Colonic mucosa (tissue), 4 donors: ENCODE results near the gene IDH3B. TPM values are rescaled to one million over a fixed set of nuclear protein-coding genes. Genes with fewer than 3 reads are reported as not detected.

ENCODE experiments used
- DNase-seq: peaks from one replicate; pipeline ENCODE4 v3.0.0-alpha.2; 2020
- H3K27ac ChIP-seq: fragments of 200-600 bp; one replicate; pipeline ENCODE4 v1.8.0; 2021
- H3K27me3 ChIP-seq: fragments of 200-600 bp; one replicate; pipeline ENCODE4 v1.8.0; 2021
- H3K36me3 ChIP-seq: fragments of 200-600 bp; one replicate; pipeline ENCODE4 v1.8.0; 2021
- H3K4me1 ChIP-seq: fragments of 200-600 bp; one replicate; pipeline ENCODE4 v1.8.0; 2021; ENCODE audit warnings: mild to moderate bottlenecking
- H3K4me3 ChIP-seq: fragments of 200-600 bp; one replicate; pipeline ENCODE4 v1.8.0; 2021
- H3K9ac ChIP-seq, 2 donors: one replicate each; pipeline ENCODE4 v1.7.0; 2013; ENCODE audit warnings: control low read depth in 2 of 2, low read depth in 2 of 2, low read length in 2 of 2
- H3K9me3 ChIP-seq: fragments of 200-600 bp; one replicate; pipeline ENCODE4 v1.8.0; 2021
- intact Hi-C: fragments of 100-400 bp; cut with DNase I; formaldehyde crosslinking; loops from one replicate; pipeline ENCODE4 v1.14.1; 2022
- total RNA-seq, 2 donors: library from RNA; stranded (reverse); fragmentation: NEBNext Ultra II Directional in 1 of 2; extraction: Animal tissue kit (Norgen Biotek cat#: 25700) in 1 of 2; gene quantifications; one replicate each; pipeline ENCODE4 v1.2.1, GENCODE V29; 2021
- TF ChIP-seq, protein P1 (sequence below): fragments of 200-600 bp; IDR thresholded peaks from one replicate; pipeline ENCODE4 v1.8.0; 2022; ENCODE audit warnings: antibody characterized with exemption, mild to moderate bottlenecking
- donor health status: healthy.
- donor health status: DM: no; HTN: no; CAD: no.
- donor health status: DM: no; HTN: no; CAD: no.

Gene IDH3B
- total RNA-seq, 2 donors from 2014 or later = 117 to 140 TPM

DNA sequence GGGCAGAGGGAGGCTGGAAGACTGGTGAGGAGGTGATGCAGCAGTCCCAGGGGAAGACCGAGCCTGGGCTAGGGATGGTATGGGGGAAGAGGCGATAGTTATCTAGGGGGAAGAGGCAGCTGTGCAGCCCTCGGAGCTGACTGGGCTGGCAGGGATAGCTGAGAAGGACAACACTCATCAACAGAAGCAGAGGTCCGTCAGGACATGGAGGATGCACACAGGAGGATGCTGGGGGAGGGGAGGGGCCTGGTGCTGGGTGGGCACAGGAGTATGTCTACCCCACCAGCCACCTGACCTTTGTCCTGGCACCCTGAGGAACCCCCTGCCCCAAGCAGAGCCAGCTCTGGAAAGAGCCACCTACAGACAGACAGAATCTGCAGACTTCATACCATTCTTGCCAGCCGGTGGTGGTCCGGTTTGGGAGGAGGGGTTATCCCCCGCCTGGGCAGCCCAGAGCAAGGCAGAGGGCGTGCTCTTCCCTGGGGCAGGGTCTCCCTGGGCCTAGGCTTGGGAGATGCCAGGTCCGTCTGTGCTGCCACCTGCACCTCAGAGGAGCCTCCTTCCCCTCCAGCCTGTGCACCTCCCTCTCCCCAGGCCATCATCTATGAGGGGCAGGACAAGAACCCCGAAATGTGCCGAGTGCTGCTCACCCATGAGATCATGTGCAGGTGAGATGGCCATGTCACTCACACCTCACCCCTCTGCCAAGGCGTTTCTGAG, 43.5 kb upstream of the IDH3B start:
- H3K4me3 ChIP-seq = no peak overlapping the region
- H3K36me3 ChIP-seq = no peaks in the 10 kb centered on the region
- no peak overlapping the region for H3K9ac ChIP-seq
- H3K27me3 ChIP-seq = no peaks in the 10 kb centered on the region
- no peak for DNase-seq
- intact Hi-C loops = no loop called here
- TF ChIP-seq, protein P1, sequence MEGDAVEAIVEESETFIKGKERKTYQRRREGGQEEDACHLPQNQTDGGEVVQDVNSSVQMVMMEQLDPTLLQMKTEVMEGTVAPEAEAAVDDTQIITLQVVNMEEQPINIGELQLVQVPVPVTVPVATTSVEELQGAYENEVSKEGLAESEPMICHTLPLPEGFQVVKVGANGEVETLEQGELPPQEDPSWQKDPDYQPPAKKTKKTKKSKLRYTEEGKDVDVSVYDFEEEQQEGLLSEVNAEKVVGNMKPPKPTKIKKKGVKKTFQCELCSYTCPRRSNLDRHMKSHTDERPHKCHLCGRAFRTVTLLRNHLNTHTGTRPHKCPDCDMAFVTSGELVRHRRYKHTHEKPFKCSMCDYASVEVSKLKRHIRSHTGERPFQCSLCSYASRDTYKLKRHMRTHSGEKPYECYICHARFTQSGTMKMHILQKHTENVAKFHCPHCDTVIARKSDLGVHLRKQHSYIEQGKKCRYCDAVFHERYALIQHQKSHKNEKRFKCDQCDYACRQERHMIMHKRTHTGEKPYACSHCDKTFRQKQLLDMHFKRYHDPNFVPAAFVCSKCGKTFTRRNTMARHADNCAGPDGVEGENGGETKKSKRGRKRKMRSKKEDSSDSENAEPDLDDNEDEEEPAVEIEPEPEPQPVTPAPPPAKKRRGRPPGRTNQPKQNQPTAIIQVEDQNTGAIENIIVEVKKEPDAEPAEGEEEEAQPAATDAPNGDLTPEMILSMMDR = no peak
- no peak overlapping the region for H3K27ac ChIP-seq
- H3K9me3 ChIP-seq = no peaks in the 10 kb centered on the region
- no peaks in the 10 kb centered on the region for H3K4me1 ChIP-seq

DNA sequence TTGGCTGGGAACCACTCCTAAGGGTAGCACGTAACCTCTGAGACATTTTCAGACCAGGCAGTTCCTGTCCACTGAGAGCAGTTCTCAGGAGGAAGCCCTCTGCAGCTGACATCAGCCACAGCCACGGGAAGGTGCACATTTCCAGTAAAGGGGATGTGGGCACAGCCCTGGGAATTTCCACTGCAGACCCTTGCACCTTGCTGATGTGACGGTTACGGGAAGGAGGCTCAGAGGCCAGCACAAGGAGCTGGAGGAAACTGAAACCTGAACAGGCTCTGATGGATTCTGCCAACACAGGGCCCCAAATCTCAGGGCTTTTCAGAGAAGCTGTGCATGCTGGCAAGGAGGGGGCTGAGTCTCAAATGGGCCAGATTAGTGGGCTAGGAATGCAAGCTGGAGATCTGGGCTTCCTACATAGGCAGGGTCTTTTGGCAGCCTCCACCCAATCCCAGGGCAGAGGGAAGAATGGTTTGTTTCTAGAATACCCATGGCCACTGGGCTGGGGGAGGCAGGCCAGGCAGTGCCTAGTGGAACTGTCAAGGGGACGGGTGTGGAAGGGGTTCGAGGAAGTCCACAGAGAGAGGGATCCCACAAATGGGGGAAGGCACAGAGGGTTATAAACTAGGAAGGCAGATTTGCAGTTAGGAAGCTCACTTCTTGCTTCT, 42.8 kb upstream of the IDH3B start:
- H3K36me3 ChIP-seq = no peaks in the 10 kb centered on the region
- intact Hi-C loops = no loop called here
- DNase-seq = no peak

DNA sequence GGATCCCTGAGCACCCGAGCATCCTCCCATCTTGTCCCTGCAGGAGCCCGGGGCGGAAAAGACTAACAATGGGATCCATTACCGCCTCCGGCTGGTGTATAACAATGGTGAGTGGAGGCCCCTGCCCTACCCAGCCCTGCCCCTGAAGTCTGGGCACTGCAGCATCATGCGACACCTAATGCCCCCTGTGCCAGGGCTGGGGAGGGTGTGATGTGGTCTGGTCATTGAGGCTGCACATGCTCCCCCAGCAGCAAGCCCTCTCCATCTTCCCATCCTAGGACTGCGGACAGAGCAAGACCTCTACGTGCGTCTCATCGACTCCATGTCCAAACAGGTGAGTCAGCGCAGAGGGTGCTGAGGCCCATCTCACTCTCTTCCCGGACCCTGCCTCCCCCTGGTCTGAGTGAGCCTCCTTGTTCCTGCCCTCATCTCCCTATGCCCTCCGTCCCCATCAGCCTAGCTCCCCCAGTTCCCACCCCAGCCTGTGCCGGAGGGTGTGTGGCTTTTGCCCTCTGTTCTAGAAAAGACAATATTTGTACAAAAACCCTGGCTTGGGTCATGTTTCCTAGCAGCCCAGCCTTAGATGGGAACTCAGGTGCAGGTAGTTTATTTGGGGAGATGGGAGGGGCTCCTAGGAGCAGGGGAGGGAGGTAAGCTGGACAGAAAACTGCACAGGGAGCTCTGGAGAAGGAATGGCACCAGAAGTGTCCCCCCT, 42.1 kb upstream of the IDH3B start:
- Histone ChIP-seq H3K9me3 (no peaks in the 10 kb centered on the region), H3K27ac (no peak overlapping the region), H3K27me3 (no peaks in the 10 kb centered on the region), H3K36me3 (no peaks in the 10 kb centered on the region), H3K4me1 (no peaks in the 10 kb centered on the region), H3K9ac (no peak overlapping the region), H3K4me3 (no peak overlapping the region)
- no peak for DNase-seq
- TF ChIP-seq, protein P1 = no peak
- intact Hi-C loops = no loop called here

More for the DNA sequence above, 42.8 kb upstream of the IDH3B start:
- H3K4me1 ChIP-seq = no peaks in the 10 kb centered on the region
- no peak overlapping the region for H3K27ac ChIP-seq
- no peaks in the 10 kb centered on the region for H3K9me3 ChIP-seq
- H3K4me3 ChIP-seq = no peak overlapping the region
- no peaks in the 10 kb centered on the region for H3K27me3 ChIP-seq
- TF ChIP-seq, protein P1 = no peak
- no peak overlapping the region for H3K9ac ChIP-seq

DNA sequence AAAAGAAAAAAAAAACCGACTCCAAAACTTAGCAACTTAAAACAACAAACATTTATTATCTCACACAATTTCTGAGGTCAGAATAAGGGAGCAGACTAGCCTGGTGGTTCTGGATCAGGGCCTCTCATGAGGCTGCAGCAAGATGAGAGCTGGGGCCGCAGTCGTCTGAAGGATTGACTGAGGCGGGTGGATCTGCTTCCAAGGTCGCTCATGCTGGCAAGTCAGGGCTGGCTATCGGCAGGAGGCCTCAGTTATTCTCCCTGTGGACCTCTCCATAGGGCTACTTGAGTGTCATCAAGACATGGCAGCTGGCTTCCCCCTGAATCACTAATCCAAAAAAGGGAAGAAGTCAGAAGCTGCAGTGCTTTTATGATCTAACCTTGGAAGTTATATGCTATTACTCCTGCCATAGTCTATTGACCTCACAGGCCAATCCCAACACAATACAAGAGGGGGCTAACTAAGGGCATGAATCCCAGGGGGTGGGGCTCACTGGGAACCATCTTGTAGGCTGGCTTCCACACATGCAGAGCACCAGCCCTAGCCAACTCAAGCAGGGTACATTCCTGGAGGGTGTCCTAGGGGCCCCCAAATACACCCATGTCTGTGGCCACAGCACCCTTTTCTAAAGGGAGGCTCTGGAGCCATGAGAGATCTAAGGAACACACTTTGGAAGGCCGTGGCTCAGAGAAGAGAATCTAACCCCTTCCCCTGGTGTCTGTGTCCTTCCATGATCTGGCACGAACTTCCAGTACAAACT, 39.9 kb upstream of the IDH3B start:
- no peak for DNase-seq
- TF ChIP-seq, protein P1 = no peak

DNA sequence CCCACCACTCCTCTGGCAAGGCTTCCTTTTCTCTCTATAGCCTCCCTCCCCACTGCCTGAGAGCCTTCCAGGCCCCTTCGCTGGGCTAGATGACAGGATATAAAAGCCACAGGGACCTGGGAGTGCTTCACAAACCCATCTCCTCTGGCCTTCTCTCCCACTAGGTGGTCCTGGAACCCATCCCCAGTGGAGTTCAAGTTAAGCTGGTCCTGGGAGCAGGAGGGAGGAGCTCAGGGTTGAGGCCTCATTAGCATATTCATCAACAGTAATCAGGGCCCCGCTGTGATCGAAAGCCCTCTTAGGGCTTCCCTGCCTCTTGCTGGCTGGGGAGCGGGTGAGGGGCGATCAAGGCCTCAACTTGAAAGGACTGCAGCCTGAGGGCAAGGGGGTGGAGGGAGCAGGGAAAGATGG, 37.7 kb upstream of the IDH3B start:
- no peaks in the 10 kb centered on the region for H3K27me3 ChIP-seq
- no peak overlapping the region for H3K4me3 ChIP-seq
- H3K9me3 ChIP-seq = no peaks in the 10 kb centered on the region
- H3K4me1 ChIP-seq = no peaks in the 10 kb centered on the region
- TF ChIP-seq, protein P1 = no peak
- DNase-seq = no peak
- no peak overlapping the region for H3K9ac ChIP-seq
- intact Hi-C loops = no loop called here
- no peak overlapping the region for H3K27ac ChIP-seq
- no peaks in the 10 kb centered on the region for H3K36me3 ChIP-seq

More for the DNA sequence above, 39.9 kb upstream of the IDH3B start:
- H3K9me3 ChIP-seq = no peaks in the 10 kb centered on the region
- no peaks in the 10 kb centered on the region for H3K4me1 ChIP-seq
- H3K36me3 ChIP-seq = no peaks in the 10 kb centered on the region
- H3K4me3 ChIP-seq = no peak overlapping the region
- H3K27ac ChIP-seq = no peak overlapping the region
- no peaks in the 10 kb centered on the region for H3K27me3 ChIP-seq
- H3K9ac ChIP-seq = no peak overlapping the region
- intact Hi-C loops = no loop called here
